ENCODE data around the gene TMEM219. TPM values are rescaled to one million over a fixed set of nuclear protein-coding genes. Genes with fewer than 3 reads are reported as not detected.

The TMEM219 gene
- polyA plus RNA-seq, 3 donors: 93.1 to 107 (median 96.3) TPM

- DNase-seq (ENCODE audit: low read depth in 3 of 3, low spot score in 2 of 3): no peak
Observed at GRCh38 chr16:29978564-29979270, 16.8 kb downstream of the TMEM219 start.

GRCh38 chr16:29982560-29983419, 20.9 kb downstream of the TMEM219 start:
- no peak for DNase-seq (ENCODE audit: low read depth in 3 of 3, low spot score in 2 of 3)

GRCh38 chr16:29983420-29984136, 21.7 kb downstream of the TMEM219 start:
- DNase-seq (ENCODE audit: low read depth in 3 of 3, low spot score in 2 of 3): no peak

- DNase-seq (ENCODE audit: low read depth in 3 of 3, low spot score in 2 of 3): no peak
Observed at GRCh38 chr16:29984137-29984763, 22.4 kb downstream of the TMEM219 start.

GRCh38 chr16:29984764-29985147, 22.9 kb downstream of the TMEM219 start:
- no peak for DNase-seq (ENCODE audit: low read depth in 3 of 3, low spot score in 2 of 3)

- DNase-seq (ENCODE audit: low read depth in 3 of 3, low spot score in 2 of 3): no peak
Observed at GRCh38 chr16:29985271-29985811, 23.5 kb downstream of the TMEM219 start.

GRCh38 chr16:29986231-29986630, 24.4 kb downstream of the TMEM219 start:
- DNase-seq (ENCODE audit: low read depth in 3 of 3, low spot score in 2 of 3): no peak

GRCh38 chr16:29986931-29987330, 25.1 kb downstream of the TMEM219 start:
- DNase-seq (ENCODE audit: low read depth in 3 of 3, low spot score in 2 of 3): no peak

GRCh38 chr16:29987371-29988085, 25.6 kb downstream of the TMEM219 start:
- no peak for DNase-seq (ENCODE audit: low read depth in 3 of 3, low spot score in 2 of 3)

GRCh38 chr16:29988346-29989075, 26.6 kb downstream of the TMEM219 start:
- no peak for DNase-seq (ENCODE audit: low read depth in 3 of 3, low spot score in 2 of 3)

GRCh38 chr16:29989111-29989858, 27.4 kb downstream of the TMEM219 start:
- no peak for DNase-seq (ENCODE audit: low read depth in 3 of 3, low spot score in 2 of 3)

- no peak for DNase-seq (ENCODE audit: low read depth in 3 of 3, low spot score in 2 of 3)
Observed at GRCh38 chr16:29990034-29990433, 28.2 kb downstream of the TMEM219 start.

- no peak for DNase-seq (ENCODE audit: low read depth in 3 of 3, low spot score in 2 of 3)
Observed at GRCh38 chr16:29990883-29991570, 29.1 kb downstream of the TMEM219 start.

GRCh38 chr16:29991571-29991904, 29.7 kb downstream of the TMEM219 start:
- no peak for DNase-seq (ENCODE audit: low read depth in 3 of 3, low spot score in 2 of 3)

GRCh38 chr16:29992344-29992967, 30.6 kb downstream of the TMEM219 start:
- DNase-seq (ENCODE audit: low read depth in 3 of 3, low spot score in 2 of 3): no peak

- DNase-seq (ENCODE audit: low read depth in 3 of 3, low spot score in 2 of 3): no peak
Observed at GRCh38 chr16:29993191-29993902, 31.5 kb downstream of the TMEM219 start.

All from right renal cortex interstitium (tissue), 3 donors.